ENCODE measurements around the gene GPR137B.

GRCh38 chr1:236158719-236159118, 16.4 kb downstream of the GPR137B start:
- TF ChIP-seq, protein P1, sequence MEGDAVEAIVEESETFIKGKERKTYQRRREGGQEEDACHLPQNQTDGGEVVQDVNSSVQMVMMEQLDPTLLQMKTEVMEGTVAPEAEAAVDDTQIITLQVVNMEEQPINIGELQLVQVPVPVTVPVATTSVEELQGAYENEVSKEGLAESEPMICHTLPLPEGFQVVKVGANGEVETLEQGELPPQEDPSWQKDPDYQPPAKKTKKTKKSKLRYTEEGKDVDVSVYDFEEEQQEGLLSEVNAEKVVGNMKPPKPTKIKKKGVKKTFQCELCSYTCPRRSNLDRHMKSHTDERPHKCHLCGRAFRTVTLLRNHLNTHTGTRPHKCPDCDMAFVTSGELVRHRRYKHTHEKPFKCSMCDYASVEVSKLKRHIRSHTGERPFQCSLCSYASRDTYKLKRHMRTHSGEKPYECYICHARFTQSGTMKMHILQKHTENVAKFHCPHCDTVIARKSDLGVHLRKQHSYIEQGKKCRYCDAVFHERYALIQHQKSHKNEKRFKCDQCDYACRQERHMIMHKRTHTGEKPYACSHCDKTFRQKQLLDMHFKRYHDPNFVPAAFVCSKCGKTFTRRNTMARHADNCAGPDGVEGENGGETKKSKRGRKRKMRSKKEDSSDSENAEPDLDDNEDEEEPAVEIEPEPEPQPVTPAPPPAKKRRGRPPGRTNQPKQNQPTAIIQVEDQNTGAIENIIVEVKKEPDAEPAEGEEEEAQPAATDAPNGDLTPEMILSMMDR (IDR thresholded peaks at IDR 0.05): no peak
- no peak for TF ChIP-seq POLR2A (IDR thresholded peaks at IDR 0.05)
